GM21528 (cell line): ENCODE measurements around the gene RAB35.

Experiments
- ATAC-seq: cut with Tn5 transposase; IDR thresholded peaks from one replicate; pipeline ENCODE4 v1.9.1; 2021; ENCODE audit warnings: mild to moderate bottlenecking, moderate library complexity; ENCODE audit not compliant: unreplicated experiment, low FRiP score

RAB35 gene

GRCh38 chr12:120109570-120110267 lies 6.8 kb downstream of the RAB35 start:
- ATAC-seq: no peak

- no peak for ATAC-seq
Observed at GRCh38 chr12:120106151-120106550, 10.4 kb downstream of the RAB35 start.

GRCh38 chr12:120103371-120103770 lies 13.2 kb downstream of the RAB35 start:
- ATAC-seq: no peak

- no peak for ATAC-seq
Observed at GRCh38 chr12:120103044-120103338, 13.6 kb downstream of the RAB35 start.

- ATAC-seq: no peak
Observed at GRCh38 chr12:120102189-120103043, 14.1 kb downstream of the RAB35 start.

GRCh38 chr12:120101617-120102016 lies 14.9 kb downstream of the RAB35 start:
- no peak for ATAC-seq

GRCh38 chr12:120101182-120101581 lies 15.4 kb downstream of the RAB35 start:
- no peak for ATAC-seq

- ATAC-seq: no peak
Observed at GRCh38 chr12:120100630-120101029, 15.9 kb downstream of the RAB35 start.

- ATAC-seq: no peak
Observed at GRCh38 chr12:120099738-120100137, 16.8 kb downstream of the RAB35 start.

GRCh38 chr12:120098756-120099470 lies 17.6 kb downstream of the RAB35 start:
- ATAC-seq: no peak

GRCh38 chr12:120096671-120097202 lies 19.8 kb downstream of the RAB35 start:
- ATAC-seq: no peak

- ATAC-seq: no peak
Observed at GRCh38 chr12:120095736-120096135, 20.8 kb downstream of the RAB35 start.

GRCh38 chr12:120095331-120095730 lies 21.2 kb downstream of the RAB35 start:
- no peak for ATAC-seq

GRCh38 chr12:120094485-120094884 lies 22.1 kb downstream of the RAB35 start:
- no peak for ATAC-seq

- no peak for ATAC-seq
Observed at GRCh38 chr12:120093592-120094355, 22.8 kb downstream of the RAB35 start.

- ATAC-seq: no peak
Observed at GRCh38 chr12:120093336-120093591, 23.3 kb downstream of the RAB35 start.

GRCh38 chr12:120092551-120093335 lies 23.8 kb downstream of the RAB35 start:
- ATAC-seq: no peak

- no peak for ATAC-seq
Observed at GRCh38 chr12:120091371-120092090, 25.0 kb downstream of the RAB35 start.

GRCh38 chr12:120090626-120091295 lies 25.8 kb downstream of the RAB35 start:
- ATAC-seq: no peak
